HG03558 (cell line): Measurements from ENCODE around the gene SEPTIN7.
A peak's percentile ranks its signal among the peaks of the same experiment; 100 is the strongest.

Source experiments
- ATAC-seq: cut with Tn5 transposase; IDR thresholded peaks from one replicate; pipeline ENCODE4 v1.9.1; 2021; ENCODE audit warnings: moderate number of reproducible peaks; ENCODE audit not compliant: unreplicated experiment; ENCODE audit errors: extremely low read depth

The SEPTIN7 gene

GRCh38 chr7:35785250-35785649 lies 15.6 kb upstream of the SEPTIN7 start:
- ATAC-seq: no peak

- ATAC-seq: no peak
Measured at GRCh38 chr7:35787925-35788324, 12.9 kb upstream of the SEPTIN7 start.

DNA sequence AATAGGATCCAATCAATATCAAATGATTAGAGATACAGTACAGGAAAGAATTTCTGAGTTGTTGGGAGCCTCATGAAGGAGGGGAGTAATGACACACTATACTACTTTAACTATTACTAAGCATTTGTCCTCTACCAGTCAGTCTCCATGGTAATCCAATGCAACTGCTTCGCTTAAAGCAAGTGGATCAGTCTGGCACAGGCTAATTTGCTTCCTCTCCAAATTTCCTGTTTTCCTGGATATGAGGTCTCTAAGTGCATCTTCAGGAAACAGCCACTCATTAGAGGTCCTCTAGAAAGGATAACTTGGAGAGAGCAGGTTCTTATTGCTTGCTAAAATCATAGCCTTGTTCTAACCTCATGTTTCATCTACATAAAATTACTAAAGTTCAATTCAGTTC lies 8.4 kb upstream of the SEPTIN7 start:
- ATAC-seq: no peak

- ATAC-seq: no peak
Measured at GRCh38 chr7:35792873-35793489, 7.9 kb upstream of the SEPTIN7 start.

GRCh38 chr7:35797311-35797710 lies 3.5 kb upstream of the SEPTIN7 start:
- ATAC-seq: no peak

- peak; percentile 23 for ATAC-seq
Measured at GRCh38 chr7:35799846-35800717, 775 bp upstream of the SEPTIN7 start.

GRCh38 chr7:35801392-35802101 lies 690 bp downstream of the SEPTIN7 start:
- ATAC-seq: peak; percentile 15

DNA sequence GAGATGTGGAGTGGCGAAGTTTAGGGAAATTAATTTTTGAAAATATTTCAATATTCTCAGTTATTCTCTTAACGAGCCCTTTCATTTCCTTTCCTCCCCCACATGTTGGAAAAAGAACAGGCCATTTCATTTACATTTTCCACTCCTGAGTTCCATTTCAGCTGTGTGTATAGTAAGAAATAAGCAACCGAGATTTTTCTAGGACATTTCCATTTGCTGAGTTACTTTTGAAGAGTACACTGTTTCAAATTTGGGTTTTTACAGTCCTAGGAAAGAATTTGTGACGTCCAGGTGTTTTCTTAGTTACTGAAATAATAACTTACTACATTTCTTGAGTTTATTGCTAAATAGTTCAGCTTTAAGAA lies 1.2 kb downstream of the SEPTIN7 start:
- ATAC-seq: no peak

DNA sequence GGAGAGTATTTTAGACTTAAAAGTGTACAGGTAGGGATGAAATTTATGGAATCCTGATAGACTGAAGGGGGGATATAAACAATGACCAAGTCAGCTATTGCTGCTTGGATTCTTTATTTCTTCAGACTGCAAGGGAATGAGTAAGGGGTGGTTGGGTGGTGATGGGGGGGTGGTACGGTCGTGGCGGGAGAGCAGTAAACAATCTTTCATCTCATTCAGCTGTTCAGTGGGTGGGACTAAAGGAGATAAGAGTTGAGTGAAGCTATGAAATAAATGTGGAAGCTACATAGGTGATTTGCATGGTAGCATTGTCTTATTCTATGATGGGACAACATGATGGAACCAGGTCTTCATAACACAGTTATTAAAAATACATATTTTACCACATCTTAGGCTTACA lies 1.8 kb downstream of the SEPTIN7 start:
- no peak for ATAC-seq

DNA sequence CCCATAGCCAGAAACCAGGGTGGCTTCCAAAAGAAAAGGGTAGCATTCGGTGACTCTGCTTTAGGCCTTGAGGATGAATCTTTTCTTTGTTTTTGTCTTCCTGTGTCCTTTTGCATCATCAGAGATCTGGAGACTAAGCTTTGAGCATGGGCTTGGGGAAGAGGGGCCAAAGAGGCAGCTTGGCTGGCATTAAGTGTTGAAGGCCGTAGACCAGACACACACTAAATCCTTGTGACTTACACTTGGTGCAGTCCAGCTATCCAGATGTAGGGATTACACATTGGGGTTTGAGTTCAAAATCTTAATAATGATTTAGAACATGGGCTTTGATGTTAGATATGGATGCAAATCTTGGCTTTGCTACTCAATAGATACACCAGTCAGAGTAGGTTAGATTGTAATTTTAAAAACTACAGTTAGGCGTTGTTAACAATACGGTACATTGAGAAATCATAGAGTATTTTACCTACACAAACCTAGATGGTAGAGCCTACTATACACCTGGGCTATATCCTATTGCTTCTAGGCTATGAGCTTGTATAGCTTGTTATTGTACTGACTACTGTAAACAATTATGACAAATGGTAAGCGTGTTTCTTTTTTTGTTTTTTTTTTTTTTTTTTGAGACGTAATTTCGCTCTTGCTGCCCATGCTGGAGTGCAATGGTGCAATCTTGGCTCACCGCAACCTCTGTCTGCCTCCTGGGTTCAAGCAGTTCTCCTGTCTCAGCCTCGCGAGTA lies 3.5 kb downstream of the SEPTIN7 start:
- ATAC-seq: no peak

DNA sequence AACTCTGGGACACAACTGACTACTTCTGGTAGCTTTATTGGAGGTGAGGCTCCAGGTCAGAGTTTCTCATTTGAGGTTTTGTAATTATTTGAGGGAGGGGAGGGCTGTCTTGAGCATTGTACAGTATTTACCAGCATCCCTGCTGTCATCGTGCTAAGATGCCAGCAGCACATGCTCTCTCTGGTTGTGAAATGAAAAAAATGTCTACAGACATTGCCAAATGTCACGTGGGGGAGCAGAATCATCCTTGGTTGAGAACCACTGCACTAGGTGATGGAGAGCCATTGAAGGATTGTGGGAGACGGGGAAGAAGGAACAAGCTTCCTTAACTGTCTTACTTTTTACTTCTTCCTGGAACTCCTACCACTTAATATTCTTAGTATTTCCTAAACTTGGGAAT lies 5.0 kb downstream of the SEPTIN7 start:
- no peak for ATAC-seq

DNA sequence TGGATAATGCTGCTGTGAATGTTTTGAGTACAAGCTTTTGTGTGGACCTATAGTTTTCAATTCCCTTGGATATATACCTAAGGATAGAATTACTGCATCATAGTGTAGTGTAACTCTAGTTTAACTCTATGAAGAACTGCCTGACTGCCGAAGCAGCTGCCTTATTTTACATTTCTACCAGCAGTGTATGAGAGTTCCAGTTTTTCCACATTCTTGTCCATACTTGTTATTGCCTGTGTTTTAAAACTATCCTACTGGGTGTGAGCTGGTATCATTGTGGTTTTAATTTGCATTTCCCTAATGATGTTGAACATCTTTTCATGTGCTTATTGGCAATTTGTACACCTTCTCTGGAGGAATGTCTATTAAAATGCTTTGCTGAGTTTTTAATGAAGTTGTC lies 15.7 kb downstream of the SEPTIN7 start:
- no peak for ATAC-seq

GRCh38 chr7:35817181-35817580 lies 16.3 kb downstream of the SEPTIN7 start:
- ATAC-seq: no peak

- ATAC-seq: no peak
Measured at GRCh38 chr7:35817930-35818329, 17.1 kb downstream of the SEPTIN7 start.

DNA sequence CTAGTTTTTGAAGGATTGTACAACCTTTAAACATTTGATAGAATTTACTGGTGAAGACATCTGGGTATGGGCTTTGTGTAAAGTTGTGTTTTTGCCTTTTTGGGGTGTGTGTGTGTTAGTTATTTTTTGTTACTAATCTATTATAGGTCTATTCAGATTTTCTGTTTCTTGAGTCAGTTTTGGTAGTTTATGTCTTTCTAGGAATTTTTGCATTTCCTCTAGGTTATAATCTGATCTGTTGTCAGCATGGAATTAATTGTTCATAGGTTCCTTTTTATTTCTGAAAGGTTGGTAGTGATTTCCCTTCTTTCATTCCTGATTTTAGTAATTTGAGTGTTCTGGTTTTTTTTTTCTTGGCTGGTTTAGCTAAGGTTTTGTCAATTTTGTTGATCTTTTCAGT lies 17.7 kb downstream of the SEPTIN7 start:
- no peak for ATAC-seq

DNA sequence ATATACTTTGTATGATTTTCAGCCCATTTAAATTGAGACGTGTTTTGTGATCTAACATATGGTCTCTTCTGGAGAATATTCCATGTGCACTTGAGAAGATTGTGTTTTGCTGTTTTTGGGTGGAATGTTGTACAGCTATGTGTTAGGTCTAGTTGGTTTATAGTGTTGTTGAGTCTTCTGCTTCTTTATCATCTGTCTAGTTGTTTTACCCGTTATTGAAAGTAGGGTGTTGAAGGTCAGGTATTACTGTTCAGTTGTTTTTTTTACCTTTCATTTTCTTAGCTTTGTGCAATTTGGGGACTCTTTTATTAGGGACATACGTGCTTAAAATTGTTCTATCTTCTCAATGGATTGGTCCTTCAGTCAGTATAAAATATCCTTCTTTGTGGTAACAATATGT lies 18.5 kb downstream of the SEPTIN7 start:
- ATAC-seq: no peak

- ATAC-seq: no peak
Measured at GRCh38 chr7:35819954-35820703, 19.3 kb downstream of the SEPTIN7 start.

GRCh38 chr7:35820858-35821257 lies 20.0 kb downstream of the SEPTIN7 start:
- ATAC-seq: no peak

DNA sequence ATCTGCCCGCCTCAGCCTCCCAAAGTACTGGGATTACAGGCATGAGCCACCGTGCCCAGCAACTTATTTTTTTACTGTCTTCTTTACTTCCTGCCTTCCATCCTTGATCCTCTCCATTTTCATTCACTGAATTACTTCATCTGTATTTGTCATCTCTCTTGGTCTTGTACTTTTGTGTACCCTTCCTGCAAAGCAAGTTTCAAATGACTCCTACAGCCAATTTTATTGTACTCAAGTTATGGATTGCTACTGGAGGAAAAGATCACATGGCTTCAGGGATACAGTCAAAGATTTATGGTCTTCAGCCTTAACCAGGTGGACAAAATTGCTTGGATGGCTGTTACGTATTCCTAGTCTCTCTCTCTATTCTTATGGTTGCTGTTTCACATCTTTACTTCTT lies 22.6 kb downstream of the SEPTIN7 start:
- ATAC-seq: no peak

- no peak for ATAC-seq
Measured at GRCh38 chr7:35825974-35826373, 25.1 kb downstream of the SEPTIN7 start.
